HG03097 (cell line): ENCODE results near the gene BCOR.

Source experiments
- ATAC-seq: cut with Tn5 transposase; IDR thresholded peaks from one replicate; pipeline ENCODE4 v1.9.1; 2021; ENCODE audit not compliant: unreplicated experiment, low FRiP score

Gene BCOR

GRCh38 chrX:40099055-40099958 lies 1.5 kb upstream of the BCOR start:
- ATAC-seq, result peak; percentile 43

DNA sequence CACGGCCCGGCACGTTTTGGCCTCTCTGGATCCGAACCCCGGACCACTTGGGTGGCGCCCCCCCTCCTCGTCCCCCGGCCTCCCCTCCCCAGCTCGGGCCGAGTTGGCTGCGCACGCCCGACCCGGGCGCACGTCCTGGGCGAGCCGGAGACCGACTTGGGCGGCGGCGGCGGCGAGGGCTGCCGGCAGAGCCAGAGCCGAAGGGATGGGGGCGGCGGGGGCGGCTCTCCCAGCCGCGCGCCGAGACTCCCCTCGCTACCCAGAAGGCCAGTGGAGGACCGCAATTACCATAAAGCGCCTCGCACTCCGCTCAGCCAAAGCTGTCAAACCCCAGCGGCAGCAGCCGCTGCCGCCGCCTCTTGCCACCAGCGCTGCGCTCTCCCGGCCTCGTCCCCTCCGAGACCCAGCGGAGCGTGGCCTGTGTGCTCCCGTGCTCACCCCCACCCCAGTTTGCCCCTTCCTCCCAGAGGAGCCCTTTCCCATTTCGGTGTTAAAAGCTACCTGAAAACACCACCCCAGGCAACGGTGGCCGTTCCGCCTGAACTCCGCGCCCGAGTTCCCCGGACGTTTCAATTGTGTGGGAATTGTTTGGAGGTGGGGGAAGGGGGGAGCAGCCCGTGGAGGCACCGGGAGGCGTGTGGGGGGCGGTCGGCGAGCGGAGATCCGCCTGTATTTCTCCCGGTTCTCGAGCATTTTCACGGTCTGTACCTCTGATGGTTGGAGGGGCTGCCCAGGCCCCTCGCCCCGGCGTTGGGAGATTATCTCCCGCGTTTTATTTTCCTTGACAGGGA lies 701 bp upstream of the BCOR start:
- ATAC-seq, result no peak

DNA sequence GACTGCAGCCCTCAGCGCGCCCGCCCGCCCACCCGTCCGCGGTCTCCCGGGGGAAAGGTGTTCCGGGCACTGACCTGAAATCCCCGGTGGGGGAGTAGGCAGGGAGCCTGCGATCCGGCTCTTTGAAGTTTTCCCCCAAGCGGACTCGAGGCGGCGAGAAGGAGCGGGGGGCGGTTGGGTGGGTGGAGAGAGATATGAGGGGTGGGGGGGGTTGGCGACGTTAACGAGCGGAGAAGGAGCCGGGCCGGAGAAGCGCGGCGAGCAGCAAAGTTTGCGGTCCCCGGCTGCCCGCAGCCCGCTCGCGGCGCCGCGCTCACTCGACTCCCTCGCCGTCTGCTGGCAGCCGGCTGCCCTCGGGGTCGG lies 636 bp downstream of the BCOR start:
- no peak for ATAC-seq

- no peak for ATAC-seq
Measured at GRCh38 chrX:40096395-40097091, 1.2 kb downstream of the BCOR start.

- no peak for ATAC-seq
Measured at GRCh38 chrX:40095583-40096394, 2.0 kb downstream of the BCOR start.

DNA sequence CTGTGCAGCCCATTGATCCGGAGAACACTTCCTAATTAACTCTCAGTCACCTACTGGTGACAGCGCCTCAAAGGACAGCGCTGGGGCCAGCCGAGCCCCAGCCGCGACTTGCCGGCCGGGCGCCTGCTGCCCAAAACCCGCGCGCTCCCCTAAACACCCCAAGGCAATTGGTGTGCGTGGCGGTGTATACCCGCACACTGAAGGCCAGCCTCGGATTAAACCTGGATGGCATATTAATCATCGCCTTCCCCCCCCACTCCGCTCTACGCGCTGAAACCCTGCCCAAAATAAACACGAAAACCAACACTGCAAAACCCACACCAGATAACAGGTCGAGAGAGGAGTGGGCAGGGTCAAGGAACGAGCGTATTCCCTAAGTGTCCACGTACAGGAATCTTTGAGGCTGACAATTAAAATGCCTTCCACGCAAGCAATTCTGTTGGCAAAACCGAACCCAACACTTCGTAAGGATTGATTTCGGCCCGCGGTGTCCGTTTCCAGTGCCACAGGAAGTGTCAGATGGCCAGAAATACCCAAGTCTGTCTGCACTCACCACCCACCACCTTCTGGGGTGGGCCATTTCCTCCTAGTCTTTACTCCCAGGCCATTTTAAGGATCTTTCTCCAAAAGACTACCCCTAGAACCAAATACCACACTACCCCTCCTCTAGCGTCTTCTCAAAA lies 2.7 kb downstream of the BCOR start:
- ATAC-seq, result no peak

- ATAC-seq, result no peak
Measured at GRCh38 chrX:40094041-40094899, 3.5 kb downstream of the BCOR start.

- no peak for ATAC-seq
Measured at GRCh38 chrX:40093586-40093985, 4.2 kb downstream of the BCOR start.

DNA sequence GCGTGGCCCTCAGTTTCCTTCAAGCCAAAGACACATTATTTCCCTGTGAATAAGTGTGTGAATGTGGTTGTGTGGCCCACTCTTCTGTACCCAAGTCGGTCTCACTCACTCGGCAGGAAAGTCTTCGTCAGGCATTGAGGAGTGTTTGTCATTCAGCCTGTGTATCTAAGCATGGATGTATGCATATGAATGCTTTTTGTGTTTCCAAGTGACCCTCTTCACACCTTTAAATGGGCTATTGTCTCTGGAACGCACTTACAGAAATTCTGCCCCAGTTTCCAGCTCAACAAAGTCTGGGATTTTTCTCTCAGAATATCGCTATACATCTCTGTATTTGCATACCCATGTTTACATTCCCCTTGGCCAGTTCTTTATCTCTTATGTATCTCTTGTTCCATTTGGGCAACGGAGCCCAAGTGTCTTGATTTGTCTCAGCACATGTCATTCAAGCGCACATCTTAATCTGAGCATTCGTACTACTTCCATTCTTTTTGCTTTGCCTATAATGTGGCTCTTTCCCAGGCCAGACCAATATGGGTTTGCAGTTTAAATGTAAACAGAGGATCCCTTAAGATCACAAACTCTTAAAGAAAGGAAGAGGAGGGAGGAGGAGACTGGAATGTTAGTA lies 4.8 kb downstream of the BCOR start:
- ATAC-seq, result no peak

DNA sequence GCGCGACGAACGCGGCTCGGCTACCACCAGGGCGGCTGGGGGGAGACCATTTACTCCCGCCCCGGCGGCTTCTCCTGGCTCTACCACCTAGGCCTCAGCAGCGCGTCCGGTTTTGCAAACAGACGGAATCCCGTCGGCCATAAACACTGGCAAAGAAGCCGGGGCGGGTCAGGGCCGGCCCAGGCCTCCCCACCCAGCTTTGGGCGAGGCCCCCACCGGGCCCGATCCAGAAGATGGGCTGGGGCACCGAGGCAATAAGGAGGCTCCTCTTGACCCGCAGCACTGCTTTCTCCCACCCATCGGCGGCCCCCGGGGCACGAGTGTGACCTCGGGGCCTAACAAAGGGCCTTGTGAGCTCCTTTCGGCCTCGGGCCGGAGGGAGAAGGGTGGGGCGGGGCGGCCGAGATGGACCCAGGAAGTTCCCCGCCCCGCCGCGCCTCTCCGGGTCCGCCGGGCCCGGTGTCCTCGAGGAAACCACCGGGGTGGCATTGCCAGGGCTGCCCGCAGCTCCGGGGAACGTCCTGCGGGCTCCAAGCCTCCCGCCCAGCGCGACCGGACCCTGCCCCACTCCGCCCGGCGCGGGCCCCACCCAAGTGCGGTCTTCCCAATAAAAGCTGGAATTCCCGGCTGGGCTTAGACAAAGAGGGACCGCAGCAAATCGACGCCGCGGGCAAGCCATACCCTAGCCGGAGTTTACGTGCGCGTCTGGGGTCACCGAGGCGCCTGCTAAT lies 5.9 kb downstream of the BCOR start:
- ATAC-seq, result no peak

- no peak for ATAC-seq
Measured at GRCh38 chrX:40090961-40091360, 6.8 kb downstream of the BCOR start.

GRCh38 chrX:40090050-40090804 lies 7.5 kb downstream of the BCOR start:
- no peak for ATAC-seq

- ATAC-seq, result no peak
Measured at GRCh38 chrX:40088803-40089540, 8.8 kb downstream of the BCOR start.

DNA sequence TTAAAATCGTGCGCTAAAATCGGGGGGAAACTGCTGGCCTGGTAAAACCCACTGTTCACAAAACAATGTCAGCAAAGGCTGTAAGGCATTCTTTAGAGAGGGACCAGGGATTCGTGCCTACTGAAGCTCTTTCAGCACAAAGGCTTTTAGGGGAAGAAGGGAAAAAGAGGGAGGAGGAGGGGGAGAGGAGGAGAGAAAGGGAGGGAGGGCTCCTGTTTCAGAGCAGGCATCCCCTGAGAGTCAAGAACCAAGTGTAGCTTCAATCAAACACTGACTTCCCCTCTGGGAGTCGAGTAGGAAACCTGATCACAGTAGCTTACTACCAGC lies 9.5 kb downstream of the BCOR start:
- ATAC-seq, result no peak

- no peak for ATAC-seq
Measured at GRCh38 chrX:40087425-40088298, 10.1 kb downstream of the BCOR start.
